Inflammatory macrophage treated with lipopolysaccharide for 1 hour (primary cell): ENCODE data around the gene MEIS1.

Experiments used
- DNase-seq, 2 donors: peaks; one replicate each; pipeline ENCODE4 v3.0.0-alpha.2; 2020 to 2022

MEIS1 gene

DNA sequence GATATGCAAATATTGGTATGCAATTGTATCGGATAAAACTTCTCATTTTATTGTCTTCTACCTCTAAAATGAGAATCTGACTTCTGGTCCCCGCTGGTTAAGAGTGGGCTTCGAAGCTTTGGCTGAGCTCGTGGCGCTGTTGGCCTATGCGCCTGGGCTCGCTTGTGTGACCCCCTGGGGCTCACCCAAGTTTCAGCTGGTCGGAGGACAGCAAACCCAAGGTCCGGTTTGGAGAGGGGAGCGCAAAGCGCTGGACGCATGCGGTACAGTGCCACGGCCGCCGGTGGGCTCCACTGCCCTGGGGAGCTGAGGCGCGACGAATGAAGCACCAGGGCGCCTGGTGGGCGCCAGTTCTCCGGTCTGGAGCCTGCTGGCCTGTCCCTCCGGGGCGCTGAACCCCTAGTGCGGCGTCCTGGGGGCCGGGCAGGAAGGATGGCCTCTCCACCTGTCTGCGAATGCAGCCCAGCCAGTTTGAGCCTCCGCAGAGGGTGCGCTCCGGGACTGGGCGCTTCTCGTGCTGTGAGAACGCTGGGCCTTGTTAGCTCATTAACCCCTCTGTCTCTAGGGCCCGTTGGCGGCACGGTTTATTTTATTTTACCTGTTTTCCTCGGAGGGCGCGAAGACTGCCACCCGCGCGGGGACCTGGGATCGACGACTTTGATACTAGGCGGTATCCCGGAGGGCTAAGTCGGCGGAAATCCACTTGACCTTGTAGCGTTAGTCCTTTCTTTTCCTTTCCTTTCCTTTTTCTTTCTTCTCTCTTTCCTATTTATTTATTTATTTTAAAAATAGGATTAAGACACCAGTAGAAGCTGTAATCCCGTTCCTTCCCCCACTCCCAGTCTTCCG, 10.4 kb downstream of the MEIS1 start:
- DNase-seq = no peak

DNA sequence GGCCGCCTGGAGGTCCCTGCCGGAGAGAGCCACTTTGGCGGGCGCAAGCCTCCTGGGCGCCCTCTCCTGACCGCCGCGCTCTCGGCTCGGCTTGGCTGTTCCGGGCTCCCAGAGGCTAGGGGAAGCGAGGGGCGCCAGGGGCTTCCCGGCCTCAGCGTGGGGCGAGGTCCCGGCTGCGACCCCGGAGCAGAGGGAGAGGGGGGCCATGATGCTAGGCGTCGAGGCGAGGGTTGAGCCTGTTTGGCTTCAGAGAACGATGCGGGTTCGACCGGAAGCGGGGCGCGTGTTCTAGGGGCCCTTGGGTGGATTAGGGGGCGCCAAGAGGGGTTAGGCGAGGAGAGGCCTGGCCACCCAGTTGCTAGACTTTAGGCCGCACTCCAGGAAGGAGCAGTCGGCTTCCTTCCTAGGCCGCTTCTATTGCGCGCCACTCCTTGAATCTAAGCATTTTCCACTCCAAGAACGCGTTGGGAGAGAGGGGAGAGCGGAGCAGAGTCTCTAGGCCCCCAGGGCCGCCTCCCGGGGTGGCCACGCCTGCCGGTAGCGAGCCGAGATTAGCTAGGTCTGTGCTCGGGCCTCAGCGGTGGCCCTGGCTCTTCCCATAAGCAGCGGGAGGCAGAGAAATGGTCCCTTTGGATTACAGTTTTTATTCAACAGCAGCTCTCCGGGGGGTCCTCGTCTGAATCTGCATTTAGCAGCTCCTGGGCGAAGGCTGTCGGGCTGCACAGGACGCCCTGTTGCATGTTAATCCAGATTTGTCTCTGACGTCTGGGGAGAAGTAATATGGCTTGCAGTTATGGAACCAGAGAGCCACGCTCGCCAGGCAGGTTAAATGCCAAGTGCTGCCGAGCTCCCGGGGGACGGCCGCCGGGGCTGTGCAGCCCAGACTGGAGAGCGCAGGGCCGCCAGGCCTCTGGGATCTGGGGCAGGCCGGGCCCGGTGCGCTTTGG, 11.3 kb downstream of the MEIS1 start:
- no peak for DNase-seq

DNA sequence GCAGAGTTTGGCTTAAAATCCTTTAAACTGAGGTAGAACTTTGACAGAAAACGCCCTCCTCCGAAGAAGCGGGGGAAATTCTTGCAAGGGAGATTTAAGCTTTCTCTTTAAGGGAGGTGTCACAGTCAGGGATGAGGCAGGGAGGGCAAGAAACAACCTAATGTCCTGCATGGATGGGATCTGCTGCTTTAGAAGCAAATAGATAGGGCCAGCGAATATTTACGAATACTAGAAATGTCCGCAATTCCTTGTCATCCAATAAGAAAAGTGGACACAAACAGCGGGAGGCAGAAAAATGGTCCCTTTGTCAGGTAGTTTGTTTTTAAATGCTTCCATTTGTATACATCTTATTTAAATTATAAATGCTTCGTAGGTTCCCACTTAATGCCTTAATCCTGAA, 12.0 kb downstream of the MEIS1 start:
- no peak for DNase-seq

DNA sequence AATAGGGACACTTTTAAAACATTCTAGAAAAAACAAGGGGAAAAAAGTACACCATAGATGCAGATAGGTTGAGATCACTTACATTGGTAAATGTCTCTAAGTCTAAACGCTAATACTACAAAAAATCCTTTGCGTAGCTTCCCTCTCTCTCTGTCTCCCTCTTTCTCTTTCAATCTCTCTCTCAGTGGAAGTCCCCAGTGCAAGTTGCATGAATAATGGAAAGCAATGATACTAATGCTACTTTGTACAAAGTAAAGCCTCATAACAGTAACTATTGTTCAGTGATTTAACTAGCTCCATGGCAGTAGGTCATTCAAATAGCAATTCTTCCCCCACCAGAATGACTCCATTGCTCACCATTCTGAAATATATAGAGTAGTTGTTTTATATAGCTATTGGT, 12.8 kb downstream of the MEIS1 start:
- DNase-seq = no peak

DNA sequence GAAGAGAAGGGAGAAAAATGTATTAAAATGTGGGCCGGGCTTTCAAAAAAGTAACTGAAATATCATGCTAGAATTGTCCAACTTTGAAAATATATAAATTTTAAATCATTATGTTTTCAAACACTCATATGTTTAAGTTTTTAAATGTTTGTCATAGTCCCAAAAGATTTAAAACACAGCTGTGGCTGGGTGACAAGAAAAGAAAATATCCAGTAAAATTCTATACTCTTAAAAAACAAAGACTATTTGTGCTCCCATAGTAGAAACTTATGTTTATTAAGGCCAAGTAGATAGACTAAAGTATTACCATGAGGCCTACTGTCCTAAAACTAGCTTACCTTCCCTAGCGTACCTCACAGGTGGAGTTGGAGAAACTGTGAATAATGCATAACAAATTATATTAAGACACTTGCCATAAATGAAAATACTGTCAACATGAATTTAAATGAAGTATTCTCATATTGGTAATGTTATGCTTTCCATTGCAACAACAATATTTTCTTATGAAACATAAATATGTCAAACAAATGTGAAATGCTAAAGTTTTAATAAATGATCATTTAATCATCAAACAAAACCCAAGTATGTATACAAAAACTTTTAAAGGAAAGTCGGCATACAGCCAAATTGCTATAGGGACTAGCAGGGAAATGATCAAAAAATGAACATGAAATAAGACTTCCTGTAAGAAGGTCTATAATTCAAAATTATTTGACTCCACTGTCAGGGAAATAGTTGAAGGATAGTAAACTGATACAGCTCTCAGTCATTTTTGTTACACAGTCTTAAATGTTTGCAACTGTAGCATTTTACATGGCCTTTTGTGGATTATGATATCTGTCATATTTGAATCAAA, 13.4 kb downstream of the MEIS1 start:
- no peak for DNase-seq

DNA sequence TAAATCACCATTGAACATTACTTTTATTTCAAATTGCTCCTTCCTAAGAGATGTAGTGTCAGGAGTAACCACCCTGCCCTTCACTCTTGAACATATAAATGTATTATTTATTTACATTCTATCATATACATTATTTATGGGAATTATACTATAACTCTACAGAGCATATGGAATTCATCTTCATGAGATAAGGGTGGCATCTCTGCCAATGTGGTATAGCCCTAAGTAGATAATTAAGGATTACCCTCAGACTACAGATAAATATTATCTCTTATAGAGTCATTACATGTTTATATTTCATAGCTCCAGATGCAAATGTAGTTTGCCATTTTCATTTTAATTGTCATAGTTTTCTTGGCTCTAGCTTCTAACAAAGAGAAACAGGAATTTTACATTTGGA, 17.3 kb downstream of the MEIS1 start:
- DNase-seq = no peak

DNA sequence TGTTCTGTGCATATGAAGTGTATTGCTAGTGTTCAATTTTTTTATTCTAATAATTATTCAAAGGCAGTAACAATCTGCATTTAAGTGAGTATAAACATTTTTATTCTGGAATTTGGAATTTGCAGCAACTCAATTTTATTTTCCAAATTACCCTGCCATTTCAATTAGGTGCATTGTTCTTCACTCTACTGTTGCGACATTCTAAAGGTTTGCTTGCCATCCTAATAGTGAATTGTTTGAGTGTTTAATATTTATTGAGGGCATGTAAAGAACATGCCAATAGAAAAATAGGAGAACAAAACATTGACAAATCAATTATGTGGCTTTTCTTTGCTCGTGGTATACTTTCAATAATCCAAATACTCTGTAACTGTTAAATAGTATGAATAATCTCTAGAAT, 18.0 kb downstream of the MEIS1 start:
- DNase-seq = no peak

DNA sequence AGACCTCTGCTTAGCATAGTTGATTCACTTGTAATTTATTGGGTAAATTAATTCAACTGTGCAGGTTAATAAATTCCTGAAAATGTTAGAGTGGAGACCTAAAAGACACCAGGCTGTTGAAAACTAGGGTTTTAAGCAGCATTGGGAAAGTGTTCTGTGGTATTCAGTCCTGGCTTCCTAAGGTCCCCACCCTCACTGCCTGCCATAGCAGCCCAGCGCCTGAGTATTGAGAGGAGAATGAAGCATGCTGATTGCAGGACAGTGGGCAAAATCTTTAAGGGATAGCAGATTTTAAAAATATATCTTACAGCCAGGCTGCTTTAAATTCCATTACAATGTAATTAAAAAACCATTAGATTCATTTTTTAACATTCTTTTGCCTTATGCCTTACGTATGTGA, 20.6 kb downstream of the MEIS1 start:
- DNase-seq = no peak

DNA sequence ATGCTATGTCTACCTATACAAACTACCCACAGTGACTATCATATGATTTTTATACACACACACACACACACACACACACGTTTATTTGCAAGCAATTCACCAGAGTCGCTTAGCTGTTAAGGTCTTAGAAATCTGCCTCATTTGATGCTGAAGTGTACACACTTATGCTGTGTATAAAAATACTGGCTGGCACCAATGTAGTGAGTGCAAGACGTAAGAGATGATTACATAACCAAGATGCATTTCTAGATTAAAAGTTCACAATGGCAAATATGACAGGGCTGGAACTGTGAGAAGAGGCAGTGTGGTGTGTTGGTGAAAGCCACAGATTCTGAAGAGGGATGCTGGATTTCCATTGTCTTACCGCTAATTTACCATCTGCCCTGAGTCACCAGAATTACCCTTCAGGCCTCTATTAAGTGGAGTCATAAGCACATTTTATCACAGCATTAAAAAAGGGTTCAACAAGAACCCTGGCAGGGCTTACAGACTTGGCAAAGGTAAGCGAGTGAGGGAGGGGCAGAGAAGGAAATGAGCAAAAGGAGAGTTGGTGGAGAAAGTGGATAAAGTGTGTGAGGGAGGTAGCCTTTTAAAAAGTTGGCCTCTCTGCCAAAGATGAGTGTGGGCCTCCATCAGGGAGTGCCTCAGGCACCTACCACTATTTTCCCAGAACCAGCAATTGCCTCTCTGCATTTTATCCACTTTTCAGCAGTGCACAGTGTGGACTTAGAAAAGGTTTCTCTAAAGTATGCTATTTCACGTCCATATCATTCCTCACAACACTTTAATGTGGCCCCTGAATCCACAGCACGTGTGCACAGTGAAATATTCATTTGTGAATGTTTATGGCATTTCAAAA, 21.5 kb downstream of the MEIS1 start:
- no peak for DNase-seq

DNA sequence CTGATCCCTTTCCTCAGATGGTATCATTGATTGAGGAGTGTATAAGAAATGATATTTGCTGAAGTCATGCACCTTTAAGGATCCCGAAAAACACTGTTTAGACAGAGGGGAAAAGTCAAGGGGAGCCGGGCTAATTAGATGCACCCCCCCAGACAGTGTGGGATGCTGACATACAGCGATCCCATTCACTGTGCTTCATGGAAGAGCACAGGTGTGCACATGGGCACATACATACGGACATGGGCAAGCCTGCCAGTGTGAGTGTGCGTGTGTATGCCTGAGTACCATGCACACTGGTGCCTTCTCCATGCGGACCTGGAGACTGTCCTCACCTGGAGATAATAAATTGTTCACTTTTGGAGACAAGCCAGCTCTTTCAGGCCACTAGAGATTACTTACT, 22.6 kb downstream of the MEIS1 start:
- DNase-seq = no peak

DNA sequence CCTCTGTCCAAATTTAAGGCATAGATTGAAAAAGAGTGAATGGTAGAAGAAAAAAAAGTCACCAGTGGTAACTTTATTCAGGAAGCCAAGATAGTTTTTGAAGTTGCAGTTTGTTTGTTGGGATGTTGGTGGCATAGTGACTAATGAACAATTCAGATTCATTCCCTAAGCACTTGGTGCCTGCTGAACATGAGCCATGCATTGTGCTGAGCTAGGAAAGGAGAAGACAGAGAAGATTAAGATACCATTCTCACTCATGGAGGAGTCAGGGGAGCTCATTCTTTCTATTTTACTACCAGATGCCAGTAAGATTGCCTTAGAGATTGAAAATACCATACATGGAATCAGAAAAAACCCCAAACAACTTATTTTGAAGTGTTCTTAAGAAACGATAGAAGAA, 25.1 kb downstream of the MEIS1 start:
- DNase-seq = no peak

DNA sequence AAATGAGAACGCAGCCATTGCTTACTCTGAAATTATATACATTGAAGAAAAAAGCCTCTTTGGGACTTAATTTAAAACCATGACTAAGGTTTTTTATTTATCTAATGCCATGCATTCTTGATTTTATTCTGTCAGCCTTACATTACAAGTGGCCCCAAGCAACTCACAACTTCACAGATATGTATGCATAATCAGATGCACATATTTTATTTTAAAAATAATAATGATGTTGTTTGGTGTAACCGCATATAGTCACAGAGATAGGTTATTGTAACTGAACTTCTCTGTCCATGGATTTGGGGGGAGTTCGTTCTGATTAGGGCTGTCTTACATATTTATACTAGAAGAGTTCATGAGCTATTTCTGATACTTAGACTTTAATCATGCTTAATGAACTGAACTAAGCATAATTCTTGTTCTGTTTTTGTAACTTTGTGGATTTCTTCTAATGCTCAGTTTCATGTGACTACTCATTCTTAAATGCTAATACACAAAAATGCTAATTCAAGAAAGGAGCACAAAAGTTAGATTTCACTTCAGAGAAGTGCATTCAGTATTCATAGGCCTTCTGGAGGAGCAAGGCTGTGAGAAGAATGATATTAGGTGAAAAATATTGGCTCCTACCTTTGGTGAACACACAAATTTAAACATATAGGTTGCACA, 26.2 kb downstream of the MEIS1 start:
- DNase-seq = no peak

DNA sequence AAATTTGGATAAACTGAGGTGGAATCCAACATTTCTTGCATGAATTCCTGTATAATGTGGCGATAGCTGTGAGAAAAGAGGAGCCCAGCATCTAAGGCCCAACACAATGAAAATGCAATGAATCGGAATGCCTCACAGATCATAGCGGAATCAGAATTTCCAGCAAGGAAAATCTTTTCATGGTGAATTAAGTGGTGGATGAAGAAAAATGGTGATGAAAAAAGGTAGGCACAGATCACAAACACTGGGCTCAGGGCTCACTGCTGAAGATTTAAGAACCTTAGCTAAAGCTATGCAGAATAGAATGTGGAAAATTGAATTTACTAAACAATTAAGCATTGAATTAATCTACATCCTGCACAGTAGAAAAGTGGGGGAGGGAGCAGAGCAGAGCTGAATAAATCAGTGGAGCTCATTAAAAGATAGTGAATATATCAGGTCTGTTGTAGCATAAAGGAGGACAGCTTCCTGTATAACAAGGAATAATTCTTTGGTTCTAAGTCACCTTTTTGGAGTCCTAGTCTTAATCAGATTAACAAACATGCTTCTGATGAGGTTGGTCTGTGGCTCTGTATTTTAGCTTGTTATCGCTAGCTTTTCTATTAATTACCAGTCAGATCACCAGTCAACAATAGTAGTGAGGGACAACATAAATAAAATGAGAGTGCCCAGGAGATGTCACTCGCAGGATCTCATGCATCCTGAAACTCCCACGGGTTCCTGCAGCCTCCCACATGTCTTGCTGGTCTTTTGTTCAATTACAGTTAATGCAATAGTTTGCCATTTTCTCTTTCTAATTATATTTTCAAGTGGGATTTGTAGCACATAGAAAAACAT, 27.0 kb downstream of the MEIS1 start:
- peak in 1 of 2 donors; percentile 22 for DNase-seq

DNA sequence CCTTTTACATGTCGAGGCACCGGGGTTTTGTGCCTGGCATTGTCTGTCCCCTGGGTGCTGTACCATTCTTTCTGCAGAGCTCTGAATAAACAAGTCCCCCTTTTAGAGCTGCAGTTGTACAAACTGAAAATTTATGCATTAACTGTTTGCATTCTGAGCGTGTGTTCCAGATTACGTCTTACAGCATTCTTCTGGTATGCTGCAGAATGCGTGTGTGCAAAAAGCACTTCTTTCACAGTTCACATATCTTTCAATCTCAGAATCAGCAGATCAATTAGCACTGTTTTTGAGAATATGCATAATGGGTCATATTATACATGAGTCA, 27.5 kb downstream of the MEIS1 start:
- no peak for DNase-seq

DNA sequence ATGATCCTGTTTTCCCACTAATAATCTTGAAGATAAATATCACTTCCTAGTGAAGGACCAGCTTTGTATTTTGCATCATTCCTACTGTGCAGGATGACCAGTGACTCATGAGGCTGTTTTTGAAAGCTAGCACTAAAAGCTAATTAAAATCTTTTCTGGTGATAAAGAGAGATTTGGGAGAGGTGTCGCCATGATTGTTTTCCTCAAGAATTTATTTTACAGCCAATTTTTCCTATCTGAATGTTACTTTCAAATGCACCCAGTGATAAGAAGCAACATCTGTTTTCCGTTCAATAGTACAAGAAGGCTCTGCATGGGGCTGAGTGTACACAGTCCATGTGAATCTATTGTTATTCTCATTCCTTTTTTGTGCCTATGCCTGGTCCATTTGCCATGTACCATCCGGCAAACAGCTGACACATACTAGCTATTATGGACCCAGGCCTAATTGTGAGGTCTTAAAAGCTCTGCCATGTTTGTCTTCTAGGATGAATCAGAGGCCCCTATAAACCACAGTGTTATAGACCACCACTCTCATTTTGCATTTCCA, 28.4 kb downstream of the MEIS1 start:
- DNase-seq = no peak

DNA sequence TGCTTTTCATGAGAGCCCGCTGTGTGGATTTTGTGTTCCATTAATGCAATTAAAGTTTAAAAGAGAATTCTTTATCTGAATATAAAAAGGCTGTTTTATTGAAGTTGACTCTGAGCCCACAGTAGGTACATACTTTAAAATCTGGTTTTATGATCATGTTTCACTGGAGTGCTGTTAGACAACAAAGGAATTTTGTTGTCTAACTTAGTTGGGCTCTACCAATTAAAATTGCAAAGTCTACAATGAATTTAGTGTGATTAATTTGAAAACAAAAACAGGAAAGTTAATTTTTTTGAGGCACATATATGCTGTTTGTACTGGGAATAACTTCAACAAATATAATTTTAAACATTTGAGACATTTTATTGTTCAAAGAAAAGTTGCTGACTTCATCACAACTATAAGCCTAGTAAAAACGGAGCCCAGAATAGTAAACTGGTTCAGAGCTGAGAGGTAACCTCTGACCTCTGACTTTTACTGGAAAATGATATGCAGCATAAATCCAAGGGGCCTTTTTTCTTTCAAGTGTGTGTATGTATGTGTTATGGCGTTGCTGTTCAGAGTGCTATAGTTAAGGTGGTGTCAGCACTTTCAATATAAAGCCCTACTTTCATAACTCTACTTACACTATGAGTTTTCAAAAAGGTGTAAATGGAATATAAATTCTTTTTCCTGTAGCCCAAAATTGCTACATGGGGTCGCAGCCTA, 30.2 kb downstream of the MEIS1 start:
- DNase-seq = no peak

DNA sequence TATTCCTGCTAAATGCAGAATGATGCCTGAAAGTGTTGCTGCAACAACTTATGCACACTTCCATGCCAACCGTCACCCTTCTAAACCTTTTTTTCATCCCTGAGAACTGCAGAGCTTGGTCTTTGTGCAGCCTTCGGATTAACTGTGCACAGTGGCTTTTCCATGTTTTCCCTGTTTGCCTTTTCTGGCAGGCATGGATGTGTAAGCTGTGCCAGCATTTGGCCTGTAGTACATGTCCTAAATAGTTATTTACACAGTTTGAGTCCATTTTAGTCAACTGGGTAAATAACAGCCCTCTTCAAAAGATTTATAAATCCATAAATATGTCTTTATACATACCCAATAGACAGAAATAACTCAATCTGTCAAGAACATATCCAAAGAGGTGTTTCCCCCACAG, 31.5 kb downstream of the MEIS1 start:
- DNase-seq = no peak

DNA sequence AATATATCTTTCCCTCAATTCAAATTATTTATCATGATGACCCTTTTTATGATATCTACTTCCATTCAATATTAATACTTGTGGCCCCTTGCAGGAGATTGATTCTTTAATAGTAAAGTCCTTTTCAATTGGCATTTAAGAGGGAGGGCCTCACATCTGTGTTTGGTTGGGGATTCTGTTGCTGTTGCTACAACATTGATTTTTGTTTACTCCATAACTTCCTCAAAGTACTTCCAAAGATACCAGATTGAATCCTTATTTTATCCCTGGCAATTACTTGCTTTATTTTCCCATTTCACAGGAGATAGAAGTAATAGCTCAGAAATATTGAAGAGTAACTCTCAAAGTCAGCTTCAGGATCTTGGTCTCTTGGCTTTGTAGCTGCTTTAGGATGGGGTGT, 32.8 kb downstream of the MEIS1 start:
- DNase-seq = no peak

DNA sequence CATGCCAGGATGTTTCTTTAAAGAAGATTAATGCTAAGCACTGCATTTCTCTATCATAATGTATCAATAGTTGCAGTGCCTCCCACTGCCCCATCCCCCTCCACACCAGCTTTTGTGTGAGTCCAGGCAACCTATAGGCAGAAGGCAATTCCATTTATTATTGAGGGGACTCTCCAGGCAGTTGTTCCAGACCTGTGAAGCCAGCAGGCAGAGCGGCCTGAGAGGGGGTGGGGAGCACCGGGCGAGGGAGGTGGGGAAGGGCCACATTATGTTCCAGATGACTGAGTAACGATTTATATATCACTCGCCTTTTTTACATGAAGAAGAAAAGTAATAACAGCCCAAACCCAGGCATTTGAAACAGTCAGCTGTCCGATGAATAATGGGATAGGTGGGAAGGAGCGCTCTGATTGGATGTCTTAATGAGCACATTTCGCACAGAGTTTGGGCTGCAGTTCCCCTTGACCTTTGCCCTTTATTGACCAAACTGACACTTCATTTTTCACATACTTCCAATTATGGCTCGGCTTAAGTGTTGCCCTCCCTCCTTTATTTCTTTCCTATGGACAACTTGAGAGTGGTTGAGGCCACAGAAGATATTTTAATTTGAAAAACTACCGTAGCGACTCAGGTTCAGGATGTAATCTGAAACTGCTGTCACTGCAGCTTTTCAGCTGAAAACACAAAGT, 34.4 kb downstream of the MEIS1 start:
- no peak for DNase-seq
